HepG2 (cell line): ENCODE results near the gene CACNA2D3.

Experiments
- ATF7 ChIP-seq, 2 experiments: fragments of 450-650 bp in 1 of 2; sonication (generic) in 1 of 2; formaldehyde crosslinking in 1 of 2; IDR thresholded peaks; 2 replicates each; pipeline versions ENCODE4 v1.4.0 to v1.6.1; 2016 to 2020; ENCODE audit warnings: antibody characterized with exemption in 1 of 2, mild to moderate bottlenecking in 1 of 2, missing genetic modification reagents in 1 of 2
- CTCF ChIP-seq: sonication (generic); formaldehyde crosslinking; IDR thresholded peaks from 2 replicates; pipeline ENCODE4 v1.5.0; 2020; ENCODE audit warnings: mild to moderate bottlenecking, missing genetic modification reagents, moderate library complexity
- EZH2 ChIP-seq: conservative IDR thresholded peaks from 2 replicates; pipeline ENCODE4 v1.6.1; 2012; ENCODE audit warnings: mild to moderate bottlenecking, low read depth, low read length, moderate library complexity
- HDAC6 ChIP-seq: fragments of 200-600 bp; sonication (generic); IDR thresholded peaks from 2 replicates; pipeline ENCODE4 v1.7.0; 2017; ENCODE audit warnings: mild to moderate bottlenecking, antibody characterized with exemption, low read length, low read depth
- KDM5A ChIP-seq: fragments of 200-600 bp; sonication (generic); IDR thresholded peaks from 2 replicates; pipeline ENCODE4 v1.7.0; 2018; ENCODE audit warnings: antibody characterized with exemption, mild to moderate bottlenecking, low read length, borderline replicate concordance
- POLR2AphosphoS2 ChIP-seq: IDR thresholded peaks from 2 replicates; pipeline ENCODE4 v1.6.1; 2011; ENCODE audit warnings: low read depth, low read length, improper control_type of control experiment
- PRDM4 ChIP-seq: sonication (generic); formaldehyde crosslinking; IDR thresholded peaks from 2 replicates; pipeline ENCODE4 v1.9.0; 2021; ENCODE audit warnings: missing genetic modification reagents, borderline replicate concordance
- RAD51 ChIP-seq: fragments of 450-650 bp; IDR thresholded peaks from 2 replicates; pipeline ENCODE4 v1.6.1; 2016; ENCODE audit warnings: borderline replicate concordance
- SMAD1 ChIP-seq: sonication (generic); formaldehyde crosslinking; IDR thresholded peaks from 2 replicates; pipeline ENCODE4 v1.4.0; 2020; ENCODE audit warnings: missing genetic modification reagents, low read depth, mild to moderate bottlenecking, borderline replicate concordance
- TAF1 ChIP-seq: sonication (generic); formaldehyde crosslinking; IDR thresholded peaks from 2 replicates; pipeline ENCODE4 v1.4.0; 2020; ENCODE audit warnings: missing genetic modification reagents
- USF2 ChIP-seq, 2 experiments: sonication (generic) in 1 of 2; formaldehyde crosslinking in 1 of 2; IDR thresholded peaks; 2 replicates each; pipeline versions ENCODE4 v1.5.1 to v1.6.1; 2011 to 2020; ENCODE audit warnings: borderline replicate concordance in 1 of 2, low read depth in 1 of 2, low read length in 1 of 2, mild to moderate bottlenecking in 1 of 2, missing genetic modification reagents in 1 of 2, moderate library complexity in 1 of 2
- ZNF274 ChIP-seq: sonication (generic); formaldehyde crosslinking; IDR thresholded peaks from 2 replicates; pipeline ENCODE4 v1.5.1; 2020; ENCODE audit warnings: mild to moderate bottlenecking, missing genetic modification reagents

- TF ChIP-seq USF2 (IDR thresholded peaks at IDR 0.05; ENCODE audit: low read depth, low read length) (no peak), USF2 (CRISPR knock-in tag; IDR thresholded peaks at IDR 0.05; ENCODE audit: borderline replicate concordance) (no peak), POLR2AphosphoS2 (no peak), KDM5A (no peak), PRDM4 (CRISPR knock-in tag) (no peak), CTCF (no peak), HDAC6 (no peak), EZH2 (no peak), ZNF274 (CRISPR knock-in tag) (no peak), ATF7 (IDR thresholded peaks at IDR 0.05) (no peak), ATF7 (CRISPR knock-in tag; IDR thresholded peaks at IDR 0.05) (no peak), TAF1 (no peak), RAD51 (no peak), SMAD1 (no peak)
Observed at GRCh38 chr3:54198556-54198955, 76.2 kb downstream of the CACNA2D3 start.
